Measurements from ENCODE around the gene RALGAPA1.
"Not testable (repeated sequence)": the region's sequence is repeated elsewhere in the genome, so short reads cannot be mapped to it uniquely, and the experiment has no call there.

Gene RALGAPA1

DNA sequence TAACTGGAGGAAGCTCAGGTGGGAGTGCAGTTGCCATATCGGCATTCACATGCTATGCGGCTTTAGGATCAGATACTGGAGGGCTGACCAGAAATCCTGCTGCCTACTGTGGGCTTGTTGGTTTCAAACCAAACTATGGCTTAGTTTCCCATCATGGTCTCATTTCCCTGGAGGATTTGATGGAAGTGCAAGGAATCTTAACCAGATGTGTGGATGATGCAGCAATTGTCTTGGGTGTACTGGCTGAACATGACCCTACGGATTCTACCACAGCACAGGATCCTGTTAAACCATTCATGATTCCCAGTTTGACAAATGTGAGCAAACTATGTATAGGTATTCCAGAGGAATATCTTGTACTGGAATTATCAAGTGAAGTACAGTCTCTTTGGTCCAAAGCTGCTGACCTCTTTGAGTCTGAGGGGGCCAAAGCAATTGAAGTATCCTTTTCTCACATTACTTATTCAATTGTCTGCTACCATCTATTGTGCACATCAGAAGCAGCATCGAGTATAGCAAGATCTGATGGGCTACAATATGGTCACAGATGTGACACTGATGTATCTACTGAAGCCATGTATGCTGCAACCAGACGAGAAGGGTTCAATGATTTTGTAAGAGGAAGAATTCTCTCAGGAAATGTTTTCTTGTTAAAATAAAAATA is 42.9 kb downstream of the RALGAPA1 start:
- DNase-seq (ENCODE audit: low read depth in 1 of 2, low spot score in 1 of 2) = no peak

DNA sequence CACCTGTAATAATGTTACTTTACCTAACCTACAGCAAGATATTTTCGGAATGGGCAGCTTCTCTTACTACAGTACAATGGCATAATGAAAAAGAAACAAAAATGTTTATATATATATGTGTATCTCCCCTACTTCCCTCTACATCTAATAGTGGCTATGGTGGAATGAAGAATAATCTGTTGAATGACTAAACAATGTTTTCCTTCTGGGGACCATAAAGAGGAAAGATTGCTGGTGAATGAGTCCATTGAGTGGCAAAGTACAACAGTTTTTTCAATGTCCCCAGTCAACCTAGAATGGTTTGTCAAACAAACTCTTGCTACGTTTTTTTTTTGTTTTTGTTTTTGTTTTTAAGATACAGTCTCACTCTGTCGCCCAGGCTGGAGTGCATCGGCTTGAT is 47.2 kb downstream of the RALGAPA1 start:
- DNase-seq (ENCODE audit: low read depth in 1 of 2, low spot score in 1 of 2) = no peak

- no peak for DNase-seq (ENCODE audit: low read depth in 1 of 2, low spot score in 1 of 2)
Observed at GRCh38 chr14:35760143-35760542, 49.0 kb downstream of the RALGAPA1 start.

GRCh38 chr14:35758523-35759129 is 50.5 kb downstream of the RALGAPA1 start:
- DNase-seq (ENCODE audit: low read depth in 1 of 2, low spot score in 1 of 2) = no peak

- DNase-seq (ENCODE audit: low read depth in 1 of 2, low spot score in 1 of 2) = no peak
Observed at GRCh38 chr14:35754671-35755070, 54.4 kb downstream of the RALGAPA1 start.

DNA sequence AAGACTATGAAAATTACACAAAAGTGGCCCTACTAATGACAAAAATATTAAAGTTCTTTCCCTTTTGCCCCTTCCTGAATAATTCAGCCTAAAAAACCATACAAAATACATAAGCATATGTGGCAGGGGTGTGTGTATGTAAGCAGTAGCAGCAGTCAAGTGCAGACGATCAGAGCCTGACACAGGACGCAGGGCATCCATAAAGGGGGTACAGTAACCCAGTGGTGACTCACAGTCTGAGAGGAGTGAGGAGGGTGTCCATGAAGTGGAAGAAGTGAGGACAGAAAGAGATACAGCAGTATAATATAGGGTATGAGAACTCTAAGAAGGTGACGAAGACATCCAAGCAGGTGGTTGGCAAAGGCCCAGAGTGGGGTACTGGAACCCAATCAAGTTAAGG is 56.7 kb downstream of the RALGAPA1 start:
- no peak for DNase-seq (ENCODE audit: low read depth in 1 of 2, low spot score in 1 of 2)

GRCh38 chr14:35750202-35750904 is 58.7 kb downstream of the RALGAPA1 start:
- no peak for DNase-seq (ENCODE audit: low read depth in 1 of 2, low spot score in 1 of 2)

GRCh38 chr14:35747379-35747778 is 61.7 kb downstream of the RALGAPA1 start:
- no peak for DNase-seq (ENCODE audit: low read depth in 1 of 2, low spot score in 1 of 2)

DNA sequence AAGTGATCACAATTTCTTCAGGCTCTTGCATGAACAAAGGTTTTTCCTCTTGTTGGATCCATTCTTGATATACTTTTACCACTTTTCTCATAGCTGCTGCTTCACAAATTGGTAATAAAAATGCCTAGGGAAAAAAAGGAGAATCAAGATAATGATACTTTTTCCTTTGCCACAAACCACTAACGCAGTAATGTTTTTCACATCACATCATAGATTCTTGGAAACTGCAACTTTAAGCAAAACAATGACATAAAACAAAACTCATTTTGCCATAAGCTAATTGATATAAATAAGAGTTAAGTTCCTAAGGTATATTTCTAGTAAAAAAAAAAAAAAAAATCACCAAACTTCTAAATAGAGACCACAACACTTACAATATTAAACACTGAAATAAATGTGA is 66.7 kb downstream of the RALGAPA1 start:
- DNase-seq (ENCODE audit: low read depth in 1 of 2, low spot score in 1 of 2) = no peak

GRCh38 chr14:35742032-35742371 is 67.1 kb downstream of the RALGAPA1 start:
- DNase-seq (ENCODE audit: low read depth in 1 of 2, low spot score in 1 of 2) = no peak

GRCh38 chr14:35741345-35742031 is 67.6 kb downstream of the RALGAPA1 start:
- DNase-seq (ENCODE audit: low read depth in 1 of 2, low spot score in 1 of 2) = no peak

DNA sequence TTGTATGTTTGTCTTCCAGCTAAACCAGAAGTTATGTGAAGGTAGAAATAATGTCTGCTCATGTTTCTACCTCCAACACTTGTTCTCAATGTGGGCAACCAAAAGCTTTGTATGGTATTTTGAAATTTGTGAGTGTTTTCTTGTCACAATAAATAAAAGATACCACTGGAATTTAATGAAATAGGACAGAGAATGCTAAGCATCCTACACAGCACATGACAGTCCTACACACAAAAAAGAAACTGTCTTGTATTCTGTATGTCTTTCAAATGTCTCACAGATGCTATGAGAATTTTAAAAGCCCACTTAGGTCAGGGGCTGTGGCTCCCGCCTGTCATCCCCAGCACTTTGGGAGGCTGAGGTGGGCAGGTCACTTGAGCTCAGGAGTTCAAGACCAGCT is 68.9 kb downstream of the RALGAPA1 start:
- no peak for DNase-seq (ENCODE audit: low read depth in 1 of 2, low spot score in 1 of 2)

DNA sequence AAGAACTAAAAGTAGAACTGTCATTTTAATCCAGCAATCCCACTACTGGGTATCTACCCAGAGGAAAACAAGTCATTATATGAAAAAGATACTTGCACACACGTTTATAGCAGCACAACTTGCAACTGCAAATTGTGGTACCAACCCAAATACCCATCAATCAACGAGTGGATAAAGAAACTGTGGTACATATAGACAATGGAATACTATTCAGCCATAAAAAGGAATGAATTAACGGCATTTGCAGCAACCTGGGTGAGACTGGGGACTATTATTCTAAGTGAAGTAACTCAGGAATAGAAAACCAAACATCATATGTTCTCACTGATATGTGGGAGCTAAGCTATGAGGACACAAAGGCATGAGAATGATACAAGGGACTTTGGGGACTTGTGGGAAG is 73.9 kb downstream of the RALGAPA1 start:
- not testable (repeated sequence) for DNase-seq (ENCODE audit: low read depth in 1 of 2, low spot score in 1 of 2)

DNA sequence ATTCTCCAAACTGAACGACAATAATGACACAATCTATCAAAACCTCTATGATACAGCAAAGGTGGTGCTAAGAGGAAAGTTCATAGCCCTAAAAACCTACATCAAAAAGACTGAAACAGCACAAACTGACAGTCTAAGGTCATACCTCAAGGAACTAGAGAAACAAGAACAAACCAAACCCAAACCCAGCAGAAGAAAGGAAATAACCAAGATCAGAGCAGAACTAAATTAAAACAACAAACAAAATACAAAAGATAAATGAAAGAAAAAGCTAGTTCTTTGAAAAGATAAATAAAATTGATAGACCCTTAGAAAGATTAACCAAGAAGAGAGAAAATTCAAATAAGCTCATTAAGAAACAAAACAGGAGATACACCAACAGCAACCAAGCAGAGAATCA is 75.6 kb downstream of the RALGAPA1 start:
- DNase-seq (ENCODE audit: low read depth in 1 of 2, low spot score in 1 of 2) = not testable (repeated sequence)

DNA sequence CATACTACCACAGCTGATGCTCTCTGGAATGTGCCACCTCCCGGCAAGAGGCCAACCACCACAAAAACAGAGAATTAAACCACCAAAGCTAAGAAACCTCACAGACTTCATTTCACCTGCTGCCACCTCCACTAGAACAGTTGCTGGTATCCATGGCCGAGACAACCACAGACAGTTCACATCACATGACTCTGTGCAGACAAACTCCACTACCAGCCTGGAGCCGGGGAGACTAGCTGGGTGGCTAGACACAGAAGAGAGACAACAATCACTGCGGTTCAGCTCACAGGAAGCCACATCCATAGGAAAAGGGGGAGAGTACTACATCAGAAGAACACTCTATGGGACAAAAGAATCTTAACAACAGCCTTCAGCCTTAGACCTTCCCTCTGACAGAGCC is 78.2 kb downstream of the RALGAPA1 start:
- no peak for DNase-seq (ENCODE audit: low read depth in 1 of 2, low spot score in 1 of 2)

DNA sequence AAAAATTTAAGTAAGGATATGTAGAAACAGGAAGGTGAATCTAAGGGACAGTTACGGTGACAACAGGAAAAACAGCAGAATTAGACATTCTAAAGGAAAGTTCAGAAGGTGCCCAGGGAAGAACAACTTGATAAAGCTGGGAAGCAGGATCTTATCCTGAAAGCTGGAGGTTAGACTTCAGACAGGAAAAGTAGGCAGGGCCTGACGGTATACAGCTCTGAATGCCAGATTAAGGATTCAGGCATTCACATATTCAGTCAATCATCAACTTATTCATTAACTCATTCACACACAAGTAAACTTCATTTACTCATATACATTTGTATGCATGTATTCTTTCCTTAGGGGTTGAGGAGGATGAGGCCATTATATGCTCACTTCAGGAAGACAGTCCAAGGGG is 81.3 kb downstream of the RALGAPA1 start:
- no peak for DNase-seq (ENCODE audit: low read depth in 1 of 2, low spot score in 1 of 2)

DNA sequence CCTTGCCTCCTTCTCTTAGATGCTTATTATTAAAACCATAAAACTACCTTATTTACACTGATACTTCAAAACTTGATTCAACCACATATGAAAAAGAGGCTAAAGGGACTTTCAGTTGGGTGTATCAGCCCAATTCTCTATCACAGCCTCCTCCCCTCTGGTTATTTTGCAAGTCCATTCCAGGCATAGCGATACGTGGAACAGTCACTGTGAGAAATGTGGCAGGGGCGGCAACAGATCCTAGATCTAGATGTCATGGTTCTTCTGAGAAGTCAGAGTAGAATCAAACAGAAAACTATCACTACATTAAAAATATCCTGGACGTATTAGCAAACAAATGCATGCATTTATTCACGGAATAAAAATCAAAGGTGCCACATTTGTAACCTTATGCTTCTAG is 83.2 kb downstream of the RALGAPA1 start:
- DNase-seq (ENCODE audit: low read depth in 1 of 2, low spot score in 1 of 2) = no peak

DNA sequence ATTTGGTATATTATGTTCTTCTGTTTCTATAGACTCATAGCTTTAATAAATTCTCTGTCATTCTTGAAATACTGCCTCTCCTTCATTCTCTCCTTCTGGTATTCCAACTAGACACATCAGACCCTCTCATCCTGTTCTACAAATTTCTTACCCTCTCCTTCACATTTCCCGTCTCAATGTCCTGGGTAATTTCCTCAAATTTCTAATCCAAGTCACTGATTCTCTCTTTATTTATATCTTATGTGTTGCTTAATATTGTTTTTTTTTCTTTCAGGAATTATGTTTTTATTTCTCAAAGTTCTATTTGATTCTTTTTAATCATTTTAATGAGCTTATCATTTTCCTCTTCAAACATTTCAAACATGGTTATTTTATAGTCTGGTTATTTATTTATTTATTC is 94.0 kb downstream of the RALGAPA1 start:
- DNase-seq (ENCODE audit: low read depth in 1 of 2, low spot score in 1 of 2) = no peak

- DNase-seq (ENCODE audit: low read depth in 1 of 2, low spot score in 1 of 2) = no peak
Observed at GRCh38 chr14:35712466-35712865, 96.6 kb downstream of the RALGAPA1 start.

- no peak for DNase-seq (ENCODE audit: low read depth in 1 of 2, low spot score in 1 of 2)
Observed at GRCh38 chr14:35708062-35708461, 101.0 kb downstream of the RALGAPA1 start.

DNA sequence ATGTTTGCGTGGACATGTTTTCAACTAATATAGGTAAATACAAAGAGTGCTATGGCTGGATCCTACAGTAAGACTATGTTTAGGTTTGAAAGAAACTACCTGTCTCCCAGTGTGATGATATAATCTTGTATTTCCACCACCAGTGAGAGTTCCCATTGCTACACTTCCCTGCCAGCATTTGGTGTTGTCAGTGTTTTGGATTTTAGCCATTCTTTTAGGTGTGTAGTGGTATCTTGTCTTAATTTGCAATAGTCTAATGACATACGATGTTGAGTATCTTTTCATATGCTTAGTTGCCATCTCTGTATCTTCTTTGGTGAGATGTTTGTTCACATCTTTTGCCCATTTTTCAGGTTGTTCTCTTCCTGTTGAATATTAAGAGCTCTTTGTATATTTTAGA is 103.5 kb downstream of the RALGAPA1 start:
- DNase-seq (ENCODE audit: low read depth in 1 of 2, low spot score in 1 of 2) = no peak
